GM03348 (cell line): ENCODE data around the gene GRIP1.
A peak's percentile ranks its signal among the peaks of the same experiment; 100 is the strongest.

Experiments used
- DNase-seq: peaks from one replicate; pipeline ENCODE4 v3.0.0; 2012; ENCODE audit warnings: low spot score

GRIP1 gene

DNA sequence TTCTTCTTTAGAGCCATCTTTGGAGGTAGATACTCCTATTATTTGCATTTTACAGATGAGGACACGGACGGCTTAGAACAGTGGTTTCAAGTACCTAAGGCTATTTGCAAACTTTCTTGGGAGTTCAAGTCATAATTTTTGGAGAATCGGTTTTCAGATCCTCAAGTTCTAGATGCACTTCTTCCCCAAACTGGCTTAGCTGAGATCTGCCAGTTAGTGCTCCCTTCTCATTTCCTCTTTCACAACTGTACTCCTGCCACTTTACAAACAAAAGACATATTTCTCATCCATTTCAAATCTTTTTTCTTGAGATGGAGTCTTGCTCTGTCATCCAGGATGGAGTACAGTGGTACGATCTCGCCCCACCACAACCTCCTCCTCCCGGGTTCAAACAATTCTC is 299.3 kb downstream of the GRIP1 start:
- no peak for DNase-seq

DNA sequence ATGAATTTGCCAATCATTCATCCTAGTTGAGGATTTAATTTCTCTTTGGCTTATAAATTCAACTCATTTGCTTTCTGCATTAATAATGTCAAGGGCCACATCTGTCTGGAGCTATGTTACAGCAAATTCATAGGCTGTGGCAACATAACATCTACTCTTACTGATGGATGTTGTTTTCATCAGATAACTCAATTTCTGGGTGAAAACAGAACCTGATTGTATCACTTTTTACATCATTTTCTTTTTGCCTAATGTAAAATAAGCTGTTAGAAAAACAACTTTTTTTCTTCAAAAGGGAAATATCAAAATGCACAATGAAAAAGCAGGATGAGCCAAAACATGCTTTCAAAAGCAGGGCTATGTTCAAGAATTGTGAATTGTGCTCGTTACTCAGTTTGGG is 303.3 kb downstream of the GRIP1 start:
- DNase-seq: no peak

DNA sequence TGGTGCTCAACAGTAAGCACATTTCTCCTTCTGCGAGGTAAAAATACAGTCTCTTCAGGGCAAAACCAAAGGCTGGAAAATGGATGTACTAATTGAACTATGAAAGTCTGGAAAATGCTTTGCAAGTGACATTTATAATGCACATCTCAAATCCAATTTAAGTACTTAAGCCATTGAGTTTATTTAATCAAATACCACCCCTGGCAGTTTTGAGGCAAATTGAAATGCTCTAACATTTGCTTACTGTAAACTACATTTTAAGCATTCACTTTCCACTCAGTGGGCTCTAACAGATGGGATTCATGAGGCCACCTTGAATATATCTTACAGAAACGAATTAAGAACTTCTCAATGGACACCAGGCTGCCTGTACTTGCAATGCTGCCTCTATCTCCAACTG is 306.9 kb downstream of the GRIP1 start:
- DNase-seq: no peak

DNA sequence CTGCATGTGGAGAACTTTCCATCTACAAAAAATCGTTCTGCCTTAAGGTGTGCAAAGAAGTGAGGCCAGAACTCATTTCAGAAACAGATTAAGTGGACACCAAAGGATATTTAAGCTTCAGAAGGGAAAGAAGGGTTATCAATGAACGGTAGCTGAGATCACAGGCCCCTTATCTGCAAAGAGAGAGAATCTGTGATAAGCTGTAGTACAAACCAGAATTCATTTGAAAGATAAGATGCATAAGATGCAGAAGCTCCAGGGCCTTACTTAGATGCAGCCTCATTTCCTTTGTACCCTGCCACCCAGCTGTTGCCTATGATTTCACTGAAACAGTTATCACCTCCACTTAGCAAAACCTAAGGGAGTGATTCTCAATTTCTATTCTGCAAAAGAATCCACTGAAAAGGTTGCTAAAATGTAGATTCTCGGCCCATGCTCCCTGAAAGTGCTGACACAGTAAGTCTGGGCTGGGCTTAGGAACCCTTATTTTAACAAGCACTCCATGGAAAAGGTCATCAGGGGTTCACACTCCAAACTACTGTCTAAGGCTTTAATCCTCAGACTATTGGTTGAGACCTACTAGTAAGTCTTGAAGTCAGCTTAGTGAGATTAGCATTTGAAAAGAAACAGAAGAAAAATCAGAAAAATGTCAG is 311.7 kb downstream of the GRIP1 start:
- no peak for DNase-seq

GRCh38 chr12:66365718-66366490 is 313.0 kb downstream of the GRIP1 start:
- peak; percentile 15 for DNase-seq

DNA sequence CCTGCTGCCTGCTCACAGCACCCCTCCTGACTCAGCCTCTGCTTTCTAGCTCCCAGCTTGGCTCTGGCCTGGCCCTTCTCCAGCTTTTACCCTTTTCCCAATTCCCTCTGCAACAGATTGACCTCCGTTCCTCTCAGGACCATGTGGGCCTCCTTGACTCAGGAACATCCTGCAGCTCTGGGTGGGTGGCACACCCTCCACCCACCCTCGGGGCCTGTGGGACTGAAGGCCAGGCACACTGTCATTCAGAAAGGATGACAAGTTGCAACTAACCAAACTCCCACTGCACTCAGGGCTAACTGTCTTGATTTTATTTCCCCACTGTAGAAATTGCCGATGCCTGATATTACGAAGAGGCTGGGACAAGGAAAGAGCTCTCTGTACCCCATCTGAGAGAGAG is 317.2 kb downstream of the GRIP1 start:
- DNase-seq: no peak

GRCh38 chr12:66359300-66359699 is 319.6 kb downstream of the GRIP1 start:
- no peak for DNase-seq

DNA sequence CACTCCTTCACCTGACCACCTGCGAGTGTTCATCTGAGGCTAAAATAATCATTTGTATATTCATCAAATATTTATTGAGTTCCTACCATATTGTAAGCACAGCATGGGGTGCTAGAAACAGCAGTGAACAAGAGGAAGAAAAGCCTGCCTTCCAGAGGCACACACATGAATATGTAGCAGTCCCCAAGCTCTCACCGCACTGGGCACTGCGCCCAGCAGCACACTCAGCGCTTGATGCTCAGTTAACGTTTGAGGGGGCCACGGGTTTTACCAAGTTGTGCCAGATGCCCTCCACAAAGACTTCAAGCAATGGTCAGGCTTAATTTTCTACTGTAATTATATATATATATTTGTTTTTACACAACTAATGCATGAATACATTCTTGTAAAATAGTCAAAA is 324.6 kb downstream of the GRIP1 start:
- DNase-seq: no peak

DNA sequence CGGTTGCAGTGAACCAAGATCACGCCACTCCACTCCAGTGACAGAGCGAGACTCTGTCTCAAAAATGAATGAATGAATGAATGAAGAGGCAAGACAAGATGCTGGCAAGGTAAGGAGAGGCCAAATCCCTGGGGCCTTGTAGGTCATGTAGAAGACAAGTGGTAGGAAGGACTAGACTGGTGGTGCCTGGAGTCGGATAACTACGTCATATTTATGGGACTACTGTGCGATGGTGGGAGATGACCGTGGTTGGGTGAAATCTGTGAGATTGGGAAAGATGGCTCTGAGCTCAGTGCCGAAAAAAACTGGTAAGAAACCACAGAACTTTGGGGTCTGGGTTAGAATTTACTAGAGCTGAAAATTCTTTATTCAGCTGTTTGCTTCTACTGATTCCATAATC is 326.0 kb downstream of the GRIP1 start:
- DNase-seq: no peak

GRCh38 chr12:66352197-66352596 is 326.7 kb downstream of the GRIP1 start:
- DNase-seq: no peak

GRCh38 chr12:66351301-66351700 is 327.6 kb downstream of the GRIP1 start:
- DNase-seq: no peak

GRCh38 chr12:66345956-66346355 is 332.9 kb downstream of the GRIP1 start:
- no peak for DNase-seq

- no peak for DNase-seq
Observed at GRCh38 chr12:66345212-66345611, 333.7 kb downstream of the GRIP1 start.

- no peak for DNase-seq
Observed at GRCh38 chr12:66341126-66341525, 337.8 kb downstream of the GRIP1 start.

GRCh38 chr12:66340131-66340530 is 338.7 kb downstream of the GRIP1 start:
- DNase-seq: no peak

DNA sequence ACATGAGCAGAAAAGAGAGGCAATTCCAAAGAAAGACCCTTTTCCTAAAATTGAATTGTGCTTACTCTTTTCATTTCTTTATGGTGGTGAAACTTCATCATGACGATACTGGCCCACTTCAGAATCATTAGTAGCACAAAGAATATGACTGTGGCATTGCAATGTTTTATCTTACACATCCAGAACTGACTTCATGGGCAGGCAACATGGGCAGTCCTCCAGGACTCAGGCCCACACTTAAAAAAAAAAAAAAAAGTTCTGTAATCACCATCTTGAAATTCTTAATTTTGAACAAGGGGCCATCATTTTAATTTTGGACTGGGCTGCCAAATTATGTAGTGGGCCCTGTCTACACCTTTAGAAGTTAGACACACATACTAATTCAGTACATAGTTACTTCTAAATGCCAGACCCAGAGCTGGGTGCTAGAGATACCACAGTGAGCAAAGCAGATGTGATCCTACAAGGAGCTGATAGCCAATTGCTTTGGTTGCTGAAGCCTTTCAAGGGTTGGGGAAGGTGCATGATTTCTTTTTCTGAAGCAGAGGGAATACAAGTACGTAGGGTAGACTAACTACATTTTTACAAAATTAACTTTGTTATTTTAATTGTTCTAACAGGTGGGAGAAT is 341.4 kb downstream of the GRIP1 start:
- DNase-seq: no peak

- DNase-seq: no peak
Observed at GRCh38 chr12:66335746-66336145, 343.1 kb downstream of the GRIP1 start.

- no peak for DNase-seq
Observed at GRCh38 chr12:66331814-66332213, 347.1 kb downstream of the GRIP1 start.

GRCh38 chr12:66331016-66331415 is 347.9 kb downstream of the GRIP1 start:
- DNase-seq: no peak

DNA sequence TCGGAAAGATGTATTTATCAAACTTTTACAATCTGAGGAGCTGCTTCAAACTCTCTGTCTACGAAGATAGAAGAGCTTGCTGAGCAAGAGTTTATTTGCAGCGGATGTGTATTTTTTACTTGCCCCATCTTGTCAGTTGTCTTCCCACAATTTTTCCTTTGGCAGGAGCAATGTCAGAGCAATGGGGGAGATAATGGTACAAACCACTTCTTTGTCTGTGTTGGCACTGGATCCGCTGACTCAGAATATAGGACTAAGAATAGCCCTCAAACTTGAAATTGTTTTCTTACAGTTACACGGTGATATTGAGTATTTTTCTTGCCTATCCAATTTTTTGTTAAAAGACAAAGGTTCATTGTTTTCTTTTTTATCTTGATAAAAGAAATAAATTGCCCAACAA is 348.9 kb downstream of the GRIP1 start:
- no peak for DNase-seq

GRCh38 chr12:66323017-66323416 is 355.9 kb downstream of the GRIP1 start:
- no peak for DNase-seq

DNA sequence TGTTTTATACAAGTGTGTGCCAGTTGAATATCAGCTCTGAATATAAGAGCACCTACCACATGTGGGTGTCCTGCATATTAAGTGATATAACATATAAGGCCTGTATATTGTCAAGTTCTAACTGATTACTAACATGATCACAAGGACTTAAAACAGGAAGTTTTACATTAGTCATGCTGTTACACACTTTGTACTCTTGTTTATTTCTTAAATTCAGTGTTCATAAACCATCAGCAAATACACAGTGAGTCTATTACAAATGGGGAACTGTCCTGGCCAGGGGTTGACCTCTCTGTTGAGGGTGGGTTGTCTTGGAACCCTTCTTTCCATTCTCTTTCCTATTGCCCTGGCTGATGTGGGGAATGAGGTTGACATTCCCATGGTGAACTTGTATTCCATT is 357.4 kb downstream of the GRIP1 start:
- no peak for DNase-seq

DNA sequence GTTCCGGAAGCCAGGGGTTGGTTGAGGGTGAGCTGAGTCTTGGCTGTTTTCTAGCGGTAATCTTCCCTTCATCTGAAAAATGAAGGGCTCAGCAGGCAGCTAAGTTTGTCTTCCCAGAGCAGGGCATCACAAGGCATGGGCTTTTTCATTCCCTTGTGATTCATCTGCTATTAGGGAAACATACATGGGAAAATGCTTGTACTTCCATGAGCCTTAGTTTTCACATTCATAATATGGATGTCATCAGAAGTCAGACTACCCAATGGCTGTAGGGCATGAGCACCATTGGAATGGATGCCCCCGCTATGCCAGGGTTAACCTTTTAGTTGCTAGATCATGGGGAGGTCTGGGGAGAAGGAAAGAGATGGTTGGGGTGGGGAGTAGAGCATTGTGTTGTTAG is 357.9 kb downstream of the GRIP1 start:
- no peak for DNase-seq
